ENCODE data around the gene PGM2. TPM values are rescaled to one million over a fixed set of nuclear protein-coding genes. Genes with fewer than 3 reads are reported as not detected.

The PGM2 gene
- total and polyA plus RNA-seq, 8 donors: 2.1 to 15.1 (median 7.6) TPM

- no peak for ATAC-seq
- H3K36me3 ChIP-seq: no peaks in the 10 kb centered on the region
- DNase-seq: no peak
- 93 to 99% methylated on average over 8 of the region's 8 CpGs for WGBS, 2 donors
- no peak overlapping the region for H3K4me3 ChIP-seq
- H3K4me1 ChIP-seq: no peaks in the 10 kb centered on the region
- peaks cover 0 to 10% (median 0%) of the 10 kb centered on the region in 4 donors for H3K27me3 ChIP-seq
- no peaks in the 10 kb centered on the region for H3K9me3 ChIP-seq
- TF ChIP-seq, protein P1, sequence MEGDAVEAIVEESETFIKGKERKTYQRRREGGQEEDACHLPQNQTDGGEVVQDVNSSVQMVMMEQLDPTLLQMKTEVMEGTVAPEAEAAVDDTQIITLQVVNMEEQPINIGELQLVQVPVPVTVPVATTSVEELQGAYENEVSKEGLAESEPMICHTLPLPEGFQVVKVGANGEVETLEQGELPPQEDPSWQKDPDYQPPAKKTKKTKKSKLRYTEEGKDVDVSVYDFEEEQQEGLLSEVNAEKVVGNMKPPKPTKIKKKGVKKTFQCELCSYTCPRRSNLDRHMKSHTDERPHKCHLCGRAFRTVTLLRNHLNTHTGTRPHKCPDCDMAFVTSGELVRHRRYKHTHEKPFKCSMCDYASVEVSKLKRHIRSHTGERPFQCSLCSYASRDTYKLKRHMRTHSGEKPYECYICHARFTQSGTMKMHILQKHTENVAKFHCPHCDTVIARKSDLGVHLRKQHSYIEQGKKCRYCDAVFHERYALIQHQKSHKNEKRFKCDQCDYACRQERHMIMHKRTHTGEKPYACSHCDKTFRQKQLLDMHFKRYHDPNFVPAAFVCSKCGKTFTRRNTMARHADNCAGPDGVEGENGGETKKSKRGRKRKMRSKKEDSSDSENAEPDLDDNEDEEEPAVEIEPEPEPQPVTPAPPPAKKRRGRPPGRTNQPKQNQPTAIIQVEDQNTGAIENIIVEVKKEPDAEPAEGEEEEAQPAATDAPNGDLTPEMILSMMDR (IDR thresholded peaks at IDR 0.05): no peak
- intact Hi-C loops (cut with DNase I): no loop called here
- no peak overlapping the region for H3K27ac ChIP-seq
- no peak for FAIRE-seq
These were observed 52.9 kb downstream of the PGM2 start for GRCh38 chr4:37879365-37879764.

- ATAC-seq: no peak
- intact Hi-C loops (cut with DNase I): no loop called here
- Histone ChIP-seq H3K4me1 (peaks cover 0 to 6% (median 0%) of the 10 kb centered on the region in 3 donors), H3K9me3 (no peaks in the 10 kb centered on the region), H3K4me3 (no peak overlapping the region), H3K27ac (no peak overlapping the region), H3K36me3 (no peaks in the 10 kb centered on the region), H3K27me3 (peaks cover 0 to 10% (median 0%) of the 10 kb centered on the region in 4 donors)
- 71 to 76% methylated on average over 5 of the region's 5 CpGs for WGBS, 2 donors
- DNase-seq: no peak
- TF ChIP-seq, protein P1 (IDR thresholded peaks at IDR 0.05): no peak
- no peak for FAIRE-seq
These were observed 55.3 kb downstream of the PGM2 start for GRCh38 chr4:37881811-37882210.

GRCh38 chr4:37882665-37883296, 56.3 kb downstream of the PGM2 start:
- ATAC-seq: no peak
- TF ChIP-seq, protein P1 (IDR thresholded peaks at IDR 0.05): no peak
- peaks cover 0 to 10% (median 0%) of the 10 kb centered on the region in 4 donors for H3K27me3 ChIP-seq
- no peaks in the 10 kb centered on the region for H3K36me3 ChIP-seq
- H3K4me1 ChIP-seq: peaks cover 0 to 6% (median 0%) of the 10 kb centered on the region in 3 donors
- DNase-seq: no peak
- intact Hi-C loops (cut with DNase I): no loop called here
- no peak overlapping the region for H3K4me3 ChIP-seq
- FAIRE-seq: no peak
- H3K27ac ChIP-seq: no peak overlapping the region
- 34 to 43% methylated on average over 4 of the region's 4 CpGs for WGBS, 2 donors
- H3K9me3 ChIP-seq: no peaks in the 10 kb centered on the region

GRCh38 chr4:37884855-37885487, 58.5 kb downstream of the PGM2 start:
- DNase-seq: no peak
- Histone ChIP-seq H3K36me3 (no peaks in the 10 kb centered on the region), H3K27me3 (peaks cover 0 to 10% (median 0%) of the 10 kb centered on the region in 4 donors), H3K9me3 (no peaks in the 10 kb centered on the region), H3K27ac (no peak overlapping the region), H3K4me3 (no peak overlapping the region), H3K4me1 (peaks cover 0 to 6% (median 0%) of the 10 kb centered on the region in 3 donors)
- ATAC-seq: no peak
- no peak for FAIRE-seq
- TF ChIP-seq, protein P1 (IDR thresholded peaks at IDR 0.05): no peak
- WGBS, 2 donors: 63 to 71% methylated on average over 3 of the region's 3 CpGs
- intact Hi-C loops (cut with DNase I): no loop called here

DNA sequence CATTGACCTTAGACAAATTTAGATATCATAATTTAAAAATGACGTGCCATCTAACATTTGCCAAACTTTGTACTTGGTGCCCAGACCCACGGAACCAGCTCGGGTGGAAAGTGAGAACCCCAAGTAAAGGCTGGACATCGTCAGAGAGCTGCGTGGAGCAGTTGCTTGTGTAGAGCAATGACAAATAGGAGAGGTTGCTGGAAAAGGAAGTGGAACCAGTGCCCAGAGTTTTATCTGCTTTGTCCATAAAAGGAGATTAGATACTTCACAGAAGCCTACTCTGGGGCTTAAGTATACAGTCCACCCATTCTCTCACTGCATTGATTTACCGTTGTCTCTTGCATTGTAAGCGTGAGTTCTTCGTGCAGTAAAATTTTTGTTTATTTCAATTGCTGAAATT, 59.0 kb downstream of the PGM2 start:
- H3K4me1 ChIP-seq: peaks cover 0 to 6% (median 0%) of the 10 kb centered on the region in 3 donors
- H3K27ac ChIP-seq: no peak overlapping the region
- DNase-seq: no peak
- FAIRE-seq: peak; percentile 77
- intact Hi-C loops (cut with DNase I): no loop called here
- H3K27me3 ChIP-seq: peaks cover 0 to 5% (median 0%) of the 10 kb centered on the region in 4 donors
- H3K36me3 ChIP-seq: no peaks in the 10 kb centered on the region
- no peak overlapping the region for H3K4me3 ChIP-seq
- H3K9me3 ChIP-seq: no peaks in the 10 kb centered on the region
- WGBS, 2 donors: 11 to 12% methylated on average over 8 of the region's 8 CpGs
- TF ChIP-seq, protein P1 (IDR thresholded peaks at IDR 0.05): no peak
- peak in 3 of 4 donors; percentile 51 to 67 (median 53) for ATAC-seq

Measured in pancreas (tissue), 10 donors.